DMS114 treated with DMSO at 0.1 percent for 48 hours (cell line): ENCODE results near the gene COL15A1.
"Not testable (repeated sequence)": the region's sequence is repeated elsewhere in the genome, so short reads cannot be mapped to it uniquely, and the experiment has no call there.

Experiments
- DNase-seq: peaks from one replicate; lab custom pipeline; 2025; ENCODE audit not compliant: unreplicated experiment; lab: John Stamatoyannopoulos, UW

COL15A1 gene

GRCh38 chr9:99010393-99010792 is 66.7 kb downstream of the COL15A1 start:
- DNase-seq, result not testable (repeated sequence)

GRCh38 chr9:99011161-99011709 is 67.5 kb downstream of the COL15A1 start:
- no peak for DNase-seq

GRCh38 chr9:99012957-99013512 is 69.3 kb downstream of the COL15A1 start:
- DNase-seq, result no peak

GRCh38 chr9:99013550-99013949 is 69.8 kb downstream of the COL15A1 start:
- no peak for DNase-seq

GRCh38 chr9:99015448-99015847 is 71.7 kb downstream of the COL15A1 start:
- DNase-seq, result no peak

GRCh38 chr9:99015890-99016289 is 72.2 kb downstream of the COL15A1 start:
- no peak for DNase-seq

GRCh38 chr9:99016681-99017387 is 73.1 kb downstream of the COL15A1 start:
- DNase-seq, result no peak

GRCh38 chr9:99018653-99019052 is 74.9 kb downstream of the COL15A1 start:
- DNase-seq, result no peak

GRCh38 chr9:99019510-99020331 is 76.0 kb downstream of the COL15A1 start:
- DNase-seq, result no peak

- no peak for DNase-seq
These were observed 77.2 kb downstream of the COL15A1 start for GRCh38 chr9:99020786-99021436.

- no peak for DNase-seq
These were observed 77.8 kb downstream of the COL15A1 start for GRCh38 chr9:99021512-99021911.

GRCh38 chr9:99023231-99023630 is 79.5 kb downstream of the COL15A1 start:
- DNase-seq, result no peak

- no peak for DNase-seq
These were observed 80.1 kb downstream of the COL15A1 start for GRCh38 chr9:99023831-99024230.

GRCh38 chr9:99024959-99025358 is 81.3 kb downstream of the COL15A1 start:
- DNase-seq, result no peak

- DNase-seq, result no peak
These were observed 82.0 kb downstream of the COL15A1 start for GRCh38 chr9:99025616-99026270.

GRCh38 chr9:99026271-99026955 is 82.7 kb downstream of the COL15A1 start:
- DNase-seq, result no peak

- DNase-seq, result no peak
These were observed 83.2 kb downstream of the COL15A1 start for GRCh38 chr9:99026956-99027298.

- no peak for DNase-seq
These were observed 83.7 kb downstream of the COL15A1 start for GRCh38 chr9:99027443-99027842.

- DNase-seq, result no peak
These were observed 85.5 kb downstream of the COL15A1 start for GRCh38 chr9:99029083-99029645.

GRCh38 chr9:99030092-99030511 is 86.4 kb downstream of the COL15A1 start:
- DNase-seq, result no peak
